WTC11 (cell line): ENCODE data around the gene ALLC. TPM values are rescaled to one million over a fixed set of nuclear protein-coding genes. Genes with fewer than 3 reads are reported as not detected.

Source experiments
- ATAC-seq: fragments of 200-7000 bp; cut with Tn5 transposase; 2 replicates; pipeline ENCODE4 v1.10.0; 2021; ENCODE audit warnings: mild to moderate bottlenecking, moderate library complexity
- CTCF ChIA-PET: fragments of 300-600 bp; sonication (Branson Sonifier 250); formaldehyde crosslinking; loops from one replicate; lab custom pipeline; 2021; ENCODE audit warnings: antibody characterized with exemption; lab: Charles Lee
- POLR2A ChIA-PET: fragments of 350-600 bp; sonication (Branson Sonifier 250); formaldehyde crosslinking; loops from one replicate; lab custom pipeline; 2021; ENCODE audit warnings: antibody characterized with exemption; lab: Charles Lee
- DNase-seq: peaks from one replicate; pipeline ENCODE4 v3.0.0; 2021; ENCODE audit warnings: low spot score
- H3K27ac Mint-ChIP-seq: 2 replicates; pipeline ENCODE4 v1.8.0; 2021; ENCODE audit warnings: mixed read lengths
- H3K27me3 Mint-ChIP-seq: 2 replicates; pipeline ENCODE4 v1.8.0; 2021; ENCODE audit warnings: low read depth, mild to moderate bottlenecking, moderate library complexity, mixed read lengths
- H3K36me3 Mint-ChIP-seq: 2 replicates; pipeline ENCODE4 v1.8.0; 2021; ENCODE audit warnings: mixed read lengths
- H3K4me1 Mint-ChIP-seq: 2 replicates; pipeline ENCODE4 v1.8.0; 2022; ENCODE audit warnings: mixed read lengths
- H3K4me3 Mint-ChIP-seq: 2 replicates; pipeline ENCODE4 v1.8.0; 2021; ENCODE audit warnings: mild to moderate bottlenecking, moderate library complexity, mixed read lengths
- H3K9me3 Mint-ChIP-seq: 2 replicates; pipeline ENCODE4 v1.8.0; 2021; ENCODE audit warnings: mixed read lengths
- ATF2 ChIP-seq: sonication (generic); formaldehyde crosslinking; IDR thresholded peaks from 2 replicates; pipeline ENCODE4 v1.8.1; 2022; ENCODE audit warnings: low read depth, missing genetic modification reagents, borderline replicate concordance
- CBFB ChIP-seq: sonication (generic); formaldehyde crosslinking; IDR thresholded peaks from 2 replicates; pipeline ENCODE4 v1.8.1; 2022; ENCODE audit warnings: mild to moderate bottlenecking, low read depth, missing genetic modification reagents
- CTCF ChIP-seq: fragments of 200-600 bp; IDR thresholded peaks from 2 replicates; pipeline ENCODE4 v1.8.0; 2022; ENCODE audit warnings: antibody characterized with exemption
- EMX1 ChIP-seq: fragments of 250-450 bp; sonication (Bioruptor Pico); IDR thresholded peaks from 2 replicates; pipeline ENCODE4 v1.8.0; 2021; ENCODE audit warnings: mild to moderate bottlenecking
- ETV6 ChIP-seq: sonication (generic); formaldehyde crosslinking; IDR thresholded peaks from 2 replicates; pipeline ENCODE4 v1.8.1; 2022; ENCODE audit warnings: mild to moderate bottlenecking, missing genetic modification reagents
- IRF2 ChIP-seq: sonication (generic); formaldehyde crosslinking; IDR thresholded peaks from 2 replicates; pipeline ENCODE4 v1.8.0; 2022; ENCODE audit warnings: low read depth, missing genetic modification reagents, borderline replicate concordance
- JAZF1 ChIP-seq: fragments of 250-450 bp; sonication (Bioruptor Pico); IDR thresholded peaks from 2 replicates; pipeline ENCODE4 v1.9.0; 2021; ENCODE audit warnings: moderate library complexity, mild to moderate bottlenecking, inconsistent platforms
- JUN ChIP-seq: sonication (generic); formaldehyde crosslinking; IDR thresholded peaks from 2 replicates; pipeline ENCODE4 v1.8.0; 2023; ENCODE audit warnings: mild to moderate bottlenecking, missing genetic modification reagents
- MLX ChIP-seq: sonication (generic); formaldehyde crosslinking; IDR thresholded peaks from 2 replicates; pipeline ENCODE4 v1.8.1; 2023; ENCODE audit warnings: mild to moderate bottlenecking, missing genetic modification reagents, moderate library complexity
- NFATC4 ChIP-seq: fragments of 250-450 bp; sonication (Bioruptor Pico); IDR thresholded peaks from 2 replicates; pipeline ENCODE4 v1.9.0; 2021; ENCODE audit warnings: mild to moderate bottlenecking
- RORB ChIP-seq: fragments of 250-450 bp; sonication (Bioruptor Pico); IDR thresholded peaks from 2 replicates; pipeline ENCODE4 v1.9.0; 2021; ENCODE audit warnings: mild to moderate bottlenecking
- SMAD4 ChIP-seq: sonication (generic); formaldehyde crosslinking; IDR thresholded peaks from 2 replicates; pipeline ENCODE4 v1.8.0; 2022; ENCODE audit warnings: mild to moderate bottlenecking, missing genetic modification reagents
- SOX15 ChIP-seq: fragments of 250-450 bp; sonication (Bioruptor Pico); IDR thresholded peaks from 2 replicates; pipeline ENCODE4 v1.9.0; 2021; ENCODE audit warnings: mild to moderate bottlenecking
- TCF7 ChIP-seq: sonication (generic); formaldehyde crosslinking; IDR thresholded peaks from 2 replicates; pipeline ENCODE4 v1.8.0; 2022; ENCODE audit warnings: mild to moderate bottlenecking, low read depth, missing genetic modification reagents, moderate library complexity
- ZBTB21 ChIP-seq: sonication (generic); formaldehyde crosslinking; IDR thresholded peaks from 2 replicates; pipeline ENCODE4 v1.8.1; 2023; ENCODE audit warnings: mild to moderate bottlenecking, missing genetic modification reagents, borderline replicate concordance
- ZMAT4 ChIP-seq: fragments of 250-450 bp; sonication (Bioruptor Pico); IDR thresholded peaks from 2 replicates; pipeline ENCODE4 v1.9.0; 2021; ENCODE audit warnings: mild to moderate bottlenecking
- ZNF281 ChIP-seq: sonication (generic); formaldehyde crosslinking; IDR thresholded peaks from 2 replicates; pipeline ENCODE4 v1.8.0; 2023; ENCODE audit warnings: mild to moderate bottlenecking, missing genetic modification reagents
- total RNA-seq: library from RNA; stranded (reverse); gene quantifications from 3 replicates; pipeline ENCODE4 v1.2.3, GENCODE V29; 2021
- TF ChIP-seq, protein P1 (sequence below): sonication (generic); formaldehyde crosslinking; IDR thresholded peaks from 2 replicates; pipeline ENCODE4 v1.8.0; 2023; ENCODE audit warnings: missing genetic modification reagents
- TF ChIP-seq, protein P2 (sequence below): sonication (generic); formaldehyde crosslinking; conservative IDR thresholded peaks from 2 replicates; pipeline ENCODE4 v1.8.1; 2022; ENCODE audit warnings: mild to moderate bottlenecking, missing genetic modification reagents
- TF ChIP-seq, protein P3 (sequence below): sonication (generic); formaldehyde crosslinking; IDR thresholded peaks from 2 replicates; pipeline ENCODE4 v1.8.1; 2022; ENCODE audit warnings: missing genetic modification reagents, borderline replicate concordance

The ALLC gene
- total RNA-seq, 1 experiment from 2014 or later: not detected

DNA sequence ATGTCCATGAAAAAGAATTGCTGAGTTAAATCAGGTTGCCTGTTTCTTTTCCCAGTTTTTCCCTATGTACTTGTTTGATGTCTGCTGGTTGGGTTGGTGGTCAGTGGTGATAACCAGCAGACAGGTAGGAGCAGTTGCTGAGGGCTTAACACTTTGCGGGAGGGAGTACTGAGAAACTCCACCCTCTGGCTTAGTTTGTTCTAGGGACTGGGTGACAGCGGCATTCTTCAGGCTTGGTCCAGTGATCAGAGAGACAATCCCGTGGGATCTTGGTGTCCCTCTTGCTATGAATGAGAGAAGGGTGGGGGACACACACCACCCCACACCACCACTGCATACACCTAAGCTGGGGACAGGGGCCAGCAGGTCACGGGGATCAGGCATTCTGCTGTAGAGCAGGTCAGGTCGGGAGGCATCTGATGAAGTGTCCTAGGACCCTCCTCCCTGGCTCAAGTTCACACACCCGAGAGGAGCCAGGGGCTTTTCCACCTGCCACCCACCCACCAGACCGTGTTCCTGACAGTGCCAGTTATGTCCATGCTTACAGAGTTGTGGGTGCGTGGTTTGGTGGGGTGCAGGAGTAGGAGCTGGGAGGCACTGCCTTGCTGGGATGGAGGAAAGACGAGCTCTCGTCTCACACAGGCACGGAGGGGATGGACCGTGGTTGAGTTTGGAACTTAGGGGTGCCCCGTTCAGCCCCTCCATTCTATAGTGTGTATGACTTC lies 21.3 kb upstream of the ALLC start:
- DNase-seq (peak; percentile 4), ATAC-seq (no peak)
- ChIA-PET POLR2A (no interaction called here), CTCF (no interaction called here)
- 0 out of 2 replicates have a peak, but pooled peaks cover 8% of the 10 kb centered on the region for H3K4me1 Mint-ChIP-seq
- H3K4me3 Mint-ChIP-seq: no peak overlapping the region
- no peak overlapping the region for H3K27ac Mint-ChIP-seq
- no peaks in the 10 kb centered on the region for H3K9me3 Mint-ChIP-seq
- TF ChIP-seq NFATC4 (CRISPR knock-in tag) (no peak), EMX1 (CRISPR knock-in tag) (no peak), MLX (CRISPR knock-in tag) (no peak), SOX15 (no peak), ETV6 (CRISPR knock-in tag) (no peak), ZNF281 (CRISPR knock-in tag) (no peak), JUN (no peak), ZMAT4 (CRISPR knock-in tag) (no peak), ZBTB21 (CRISPR knock-in tag) (no peak), JAZF1 (CRISPR knock-in tag) (no peak), ATF2 (CRISPR knock-in tag) (no peak), CBFB (no peak), SMAD4 (CRISPR knock-in tag) (no peak), RORB (CRISPR knock-in tag) (no peak), CTCF (no peak), TCF7 (CRISPR knock-in tag) (no peak), IRF2 (no peak)
- TF ChIP-seq, protein P1, sequence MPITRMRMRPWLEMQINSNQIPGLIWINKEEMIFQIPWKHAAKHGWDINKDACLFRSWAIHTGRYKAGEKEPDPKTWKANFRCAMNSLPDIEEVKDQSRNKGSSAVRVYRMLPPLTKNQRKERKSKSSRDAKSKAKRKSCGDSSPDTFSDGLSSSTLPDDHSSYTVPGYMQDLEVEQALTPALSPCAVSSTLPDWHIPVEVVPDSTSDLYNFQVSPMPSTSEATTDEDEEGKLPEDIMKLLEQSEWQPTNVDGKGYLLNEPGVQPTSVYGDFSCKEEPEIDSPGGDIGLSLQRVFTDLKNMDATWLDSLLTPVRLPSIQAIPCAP (CRISPR knock-in tag): no peak
- TF ChIP-seq, protein P2, sequence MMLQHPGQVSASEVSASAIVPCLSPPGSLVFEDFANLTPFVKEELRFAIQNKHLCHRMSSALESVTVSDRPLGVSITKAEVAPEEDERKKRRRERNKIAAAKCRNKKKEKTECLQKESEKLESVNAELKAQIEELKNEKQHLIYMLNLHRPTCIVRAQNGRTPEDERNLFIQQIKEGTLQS (CRISPR knock-in tag): no peak
- TF ChIP-seq, protein P3, sequence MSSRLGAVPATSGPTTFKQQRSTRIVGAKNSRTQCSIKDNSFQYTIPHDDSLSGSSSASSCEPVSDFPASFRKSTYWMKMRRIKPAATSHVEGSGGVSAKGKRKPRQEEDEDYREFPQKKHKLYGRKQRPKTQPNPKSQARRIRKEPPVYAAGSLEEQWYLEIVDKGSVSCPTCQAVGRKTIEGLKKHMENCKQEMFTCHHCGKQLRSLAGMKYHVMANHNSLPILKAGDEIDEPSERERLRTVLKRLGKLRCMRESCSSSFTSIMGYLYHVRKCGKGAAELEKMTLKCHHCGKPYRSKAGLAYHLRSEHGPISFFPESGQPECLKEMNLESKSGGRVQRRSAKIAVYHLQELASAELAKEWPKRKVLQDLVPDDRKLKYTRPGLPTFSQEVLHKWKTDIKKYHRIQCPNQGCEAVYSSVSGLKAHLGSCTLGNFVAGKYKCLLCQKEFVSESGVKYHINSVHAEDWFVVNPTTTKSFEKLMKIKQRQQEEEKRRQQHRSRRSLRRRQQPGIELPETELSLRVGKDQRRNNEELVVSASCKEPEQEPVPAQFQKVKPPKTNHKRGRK (CRISPR knock-in tag): no peak
- H3K27me3 Mint-ChIP-seq: no peaks in the 10 kb centered on the region
- H3K36me3 Mint-ChIP-seq: no peaks in the 10 kb centered on the region
